ENCODE measurements around the gene AFAP1L1.

AFAP1L1 gene

DNA sequence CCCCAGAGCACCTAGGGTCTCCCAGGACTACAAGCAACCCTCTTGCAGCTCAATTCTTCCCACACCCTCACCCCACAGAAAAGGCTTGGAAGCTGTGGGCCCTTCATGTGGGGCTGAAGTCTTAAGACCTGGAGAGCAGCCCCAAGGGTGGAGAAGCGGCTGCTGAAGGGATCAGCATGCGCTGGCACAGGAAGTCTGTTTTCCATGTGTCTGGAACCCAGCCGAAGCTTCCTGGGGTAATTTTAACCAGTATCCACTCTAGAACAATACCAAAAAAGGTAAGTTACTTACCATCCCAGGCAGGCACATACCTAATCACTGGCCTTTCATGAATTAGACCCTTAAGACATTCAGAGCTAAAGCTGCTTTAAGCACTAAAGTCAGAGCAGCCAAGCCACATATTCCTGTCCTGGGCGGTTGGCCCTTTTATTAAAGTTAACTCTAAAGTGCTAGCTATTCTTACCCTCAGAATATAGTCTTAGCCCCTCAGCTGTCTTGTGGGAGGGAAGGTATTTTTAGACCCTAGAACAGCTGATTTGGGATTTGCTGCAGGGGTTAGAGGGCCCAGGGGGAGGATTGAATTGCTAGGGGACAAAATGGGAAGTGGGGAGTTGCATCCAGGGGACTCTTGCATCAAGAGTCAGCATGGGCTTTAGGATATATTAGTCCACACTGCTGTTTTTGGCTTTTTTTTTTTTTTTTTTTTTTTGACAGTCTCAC is 100.6 kb downstream of the AFAP1L1 start:
- no peak for DNase-seq (ENCODE audit: low read depth in 3 of 3)

GRCh38 chr5:149372932-149373331 is 101.3 kb downstream of the AFAP1L1 start:
- DNase-seq (ENCODE audit: low read depth in 3 of 3): no peak

DNA sequence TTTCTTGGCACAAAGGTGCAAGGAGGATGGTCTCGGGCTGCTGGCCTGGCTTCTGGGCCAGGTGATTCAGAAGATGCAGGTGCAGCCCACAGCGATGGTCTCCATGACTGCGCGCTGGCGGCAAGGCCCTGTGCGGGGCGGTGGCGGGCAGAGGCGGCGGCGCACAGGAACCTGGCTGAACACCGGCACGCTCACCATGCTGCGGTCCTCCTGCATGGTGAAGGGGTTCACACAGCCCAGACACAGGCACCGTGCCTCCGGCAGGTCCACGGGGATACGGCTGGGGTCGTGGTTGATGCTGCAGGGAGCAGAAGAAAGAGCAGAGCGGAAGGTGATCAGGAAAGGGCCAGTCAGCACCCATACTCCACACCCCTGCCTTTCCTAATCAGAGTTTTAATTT is 102.6 kb downstream of the AFAP1L1 start:
- no peak for DNase-seq (ENCODE audit: low read depth in 3 of 3)

DNA sequence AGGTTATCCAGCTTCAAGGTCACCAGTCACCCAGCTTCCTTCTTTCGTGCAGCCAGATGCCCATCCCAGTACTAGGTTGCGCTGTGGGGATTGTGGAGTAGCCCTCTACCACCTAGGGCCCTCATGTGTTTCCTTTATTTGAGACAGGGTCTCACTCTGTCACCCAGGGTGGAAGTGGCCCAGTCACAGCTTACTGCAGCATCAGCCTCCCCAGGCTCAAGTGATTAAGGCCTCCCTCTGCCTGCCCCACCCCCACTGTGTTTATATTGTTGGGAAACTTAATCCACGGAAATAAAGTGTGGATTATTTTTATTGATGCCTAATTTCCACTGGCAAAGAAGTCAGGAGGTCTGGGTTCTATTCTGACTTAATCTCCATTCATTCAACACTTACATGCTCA is 103.1 kb downstream of the AFAP1L1 start:
- DNase-seq (ENCODE audit: low read depth in 3 of 3): no peak

DNA sequence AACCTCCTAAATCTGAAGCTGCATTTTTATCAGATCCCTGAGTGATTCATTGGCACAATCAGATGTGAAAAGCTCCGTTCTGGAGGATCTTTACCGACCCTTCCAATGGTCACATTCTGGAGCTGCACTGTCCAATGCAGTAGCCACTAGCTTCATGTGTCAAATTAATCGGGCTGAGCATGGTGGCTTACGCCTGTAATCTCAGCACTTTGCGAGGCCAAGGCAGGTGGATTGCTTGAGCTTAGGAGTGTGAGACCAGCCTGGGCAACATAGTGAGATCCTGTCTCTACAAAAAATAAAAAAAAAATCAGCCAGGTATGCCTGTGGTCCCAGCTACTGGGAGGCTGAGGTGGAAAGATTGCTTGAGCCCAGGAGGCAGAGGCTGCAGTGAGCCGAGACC is 103.8 kb downstream of the AFAP1L1 start:
- no peak for DNase-seq (ENCODE audit: low read depth in 3 of 3)

- no peak for DNase-seq (ENCODE audit: low read depth in 3 of 3)
These were observed 104.4 kb downstream of the AFAP1L1 start for GRCh38 chr5:149376104-149376503.

GRCh38 chr5:149376711-149377447 is 105.2 kb downstream of the AFAP1L1 start:
- DNase-seq (ENCODE audit: low read depth in 3 of 3): no peak

GRCh38 chr5:149378241-149378820 is 106.7 kb downstream of the AFAP1L1 start:
- DNase-seq (ENCODE audit: low read depth in 3 of 3): no peak

DNA sequence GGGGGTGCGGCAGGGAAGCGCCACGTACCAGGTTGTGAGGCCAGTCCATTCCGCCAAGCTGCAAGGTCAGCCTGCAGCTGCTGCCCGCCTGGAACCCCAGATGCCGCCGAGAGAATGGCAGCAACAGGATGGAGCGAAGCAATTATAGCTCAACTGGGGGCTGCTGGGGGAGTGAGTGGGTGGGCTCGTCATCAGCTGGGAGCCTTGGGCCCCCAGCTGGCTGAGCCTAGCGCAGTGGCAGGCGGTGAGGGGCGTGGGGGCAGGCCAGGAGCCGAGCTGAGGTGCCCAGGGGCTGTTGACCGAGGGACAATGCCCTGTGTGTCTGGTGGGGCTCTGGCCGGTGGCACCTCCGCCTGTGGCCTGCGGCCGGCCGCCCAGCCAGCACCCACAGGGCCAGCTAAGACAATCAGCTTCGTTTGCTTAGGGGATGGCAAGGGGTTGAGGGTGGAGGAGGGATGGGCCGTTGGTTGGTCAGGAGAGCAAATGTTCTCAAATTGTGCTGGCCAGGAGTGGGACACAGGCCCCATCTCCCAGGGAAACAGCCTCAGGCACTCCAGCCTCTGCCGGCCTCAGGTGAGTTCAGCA is 107.6 kb downstream of the AFAP1L1 start, which contains the start of gene IL17B:
Gene IL17B, minus strand, starts transcription at position 116 of the 585 bp plus-strand sequence. Its CDS starts 67 bp downstream, at position 49.
- no peak for DNase-seq (ENCODE audit: low read depth in 3 of 3)

DNA sequence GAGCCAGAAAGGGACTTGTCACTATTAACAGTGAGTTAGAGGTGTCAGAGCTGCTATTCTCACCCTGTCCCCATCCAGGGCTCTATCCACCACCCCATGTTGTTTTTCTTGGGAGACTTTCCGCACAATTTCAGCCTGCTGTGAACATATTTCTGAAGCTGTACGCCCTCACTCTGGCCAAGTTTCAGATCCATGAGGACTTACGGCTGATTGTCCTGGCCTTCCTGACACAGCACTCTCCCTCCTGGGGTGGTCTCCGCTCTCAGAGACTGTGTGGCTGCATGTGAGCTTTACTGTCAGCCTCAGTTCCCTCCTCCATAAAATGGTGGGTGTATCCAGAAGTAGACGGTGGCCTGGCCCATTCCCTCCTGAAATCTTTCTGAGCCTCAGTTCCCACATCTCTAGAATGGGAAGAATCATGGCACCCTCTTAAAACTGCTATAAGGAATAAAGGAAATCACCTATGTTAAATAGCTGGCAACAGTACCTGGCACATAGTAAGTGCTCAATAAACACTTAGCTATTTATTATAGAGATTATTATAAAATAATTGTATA is 108.2 kb downstream of the AFAP1L1 start:
- no peak for DNase-seq (ENCODE audit: low read depth in 3 of 3)

DNA sequence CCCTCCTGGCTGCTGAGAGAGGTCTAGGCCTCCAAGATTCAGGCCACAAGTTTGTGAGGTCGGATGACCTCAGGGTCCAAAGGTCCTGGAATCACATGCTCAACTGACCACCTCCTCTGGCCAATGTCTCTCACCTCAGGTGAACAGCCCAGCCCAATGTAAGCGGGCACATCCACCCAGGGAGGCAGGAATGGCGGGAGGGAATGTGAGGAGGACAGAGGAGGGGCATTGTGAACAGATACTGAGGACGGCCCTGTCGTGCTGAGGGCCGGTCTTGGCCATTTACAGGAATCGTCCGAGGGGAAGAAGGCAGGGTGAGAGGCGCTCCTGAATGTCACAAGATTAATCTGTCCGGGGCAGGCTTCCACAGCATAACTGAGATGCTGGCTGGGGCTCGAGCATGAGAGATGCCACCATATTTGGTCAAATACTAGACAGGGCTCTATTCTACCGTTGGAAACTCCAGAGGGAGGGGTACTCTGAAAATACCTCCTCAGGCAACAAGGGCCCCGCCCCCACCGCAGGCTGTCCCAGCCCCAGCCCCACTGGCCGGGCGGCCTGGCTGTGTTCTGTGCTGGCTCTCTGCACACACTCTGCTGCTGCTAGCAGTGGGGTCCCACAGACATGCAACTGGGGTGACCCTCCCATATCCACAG is 108.9 kb downstream of the AFAP1L1 start:
- no peak for DNase-seq (ENCODE audit: low read depth in 3 of 3)

GRCh38 chr5:149381261-149381985 is 109.8 kb downstream of the AFAP1L1 start:
- DNase-seq (ENCODE audit: low read depth in 3 of 3): no peak

GRCh38 chr5:149381986-149382338 is 110.3 kb downstream of the AFAP1L1 start:
- DNase-seq (ENCODE audit: low read depth in 3 of 3): peak; percentile 56 to 70 (median 58)

- no peak for DNase-seq (ENCODE audit: low read depth in 3 of 3)
These were observed 111.0 kb downstream of the AFAP1L1 start for GRCh38 chr5:149382517-149383220.

DNA sequence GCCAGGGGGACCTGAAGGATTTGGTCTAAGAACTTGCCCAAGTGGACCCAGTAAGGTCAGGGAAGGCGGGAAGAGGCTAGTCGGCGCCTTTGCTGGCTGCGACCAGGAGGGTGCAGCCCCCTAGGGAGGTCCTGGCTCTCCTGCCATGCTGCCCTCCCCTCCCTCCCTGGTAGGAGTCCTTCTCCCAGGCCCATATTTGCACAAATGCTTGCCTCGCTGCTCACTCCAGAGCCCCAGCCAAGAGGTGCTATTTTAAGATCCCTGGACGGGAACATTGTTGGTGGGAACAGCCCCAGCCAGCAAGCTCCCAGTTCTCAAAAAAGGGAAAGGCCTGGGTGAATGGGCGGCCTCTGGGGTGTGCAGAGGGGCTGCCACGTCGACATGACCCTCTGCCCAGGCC is 111.7 kb downstream of the AFAP1L1 start:
- DNase-seq (ENCODE audit: low read depth in 3 of 3): no peak

DNA sequence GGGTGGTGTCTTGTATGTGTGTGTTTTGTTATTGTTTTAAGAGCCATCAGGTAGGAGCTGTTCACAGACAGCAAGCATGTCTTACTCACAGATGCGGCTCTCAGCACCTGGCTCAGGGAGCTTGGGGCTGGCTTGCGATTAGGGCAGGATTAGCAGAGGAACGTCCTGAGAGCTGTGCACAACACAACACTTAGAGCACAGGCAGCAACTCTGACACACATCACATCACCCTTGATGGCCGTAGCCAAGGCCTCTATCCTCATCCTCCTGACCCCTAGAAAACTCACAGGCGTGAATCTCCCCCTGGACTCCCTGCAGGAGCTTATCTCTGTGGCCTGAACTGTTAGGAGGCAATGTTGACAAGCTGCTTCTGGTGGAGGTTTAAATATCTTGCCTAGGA is 114.5 kb downstream of the AFAP1L1 start:
- DNase-seq (ENCODE audit: low read depth in 3 of 3): no peak

DNA sequence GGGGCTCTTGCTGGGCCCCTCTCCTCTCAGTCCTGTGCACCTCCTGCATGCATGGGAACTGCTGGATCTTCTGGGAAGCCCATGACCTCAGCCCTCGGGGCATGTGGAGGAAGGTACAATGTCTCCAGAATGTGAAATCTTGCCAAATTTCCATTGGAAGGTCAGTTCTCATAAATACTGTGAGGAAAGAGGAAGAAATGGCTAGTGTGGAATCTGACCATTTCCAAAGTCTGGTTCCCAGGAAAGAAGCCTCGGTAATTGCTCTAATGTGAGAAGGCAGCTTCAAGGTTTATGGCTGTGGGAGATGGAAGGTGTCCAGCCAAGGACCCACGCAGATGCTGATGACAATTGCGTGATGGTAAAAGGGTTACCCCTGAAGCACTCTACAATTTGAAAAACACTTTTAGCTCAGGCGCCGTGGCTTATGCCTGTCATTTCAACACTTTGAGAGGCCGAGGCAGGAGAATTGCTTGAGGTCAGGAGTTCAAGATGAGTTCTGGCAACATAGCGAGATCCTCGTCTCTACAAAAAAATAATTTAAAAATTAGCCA is 115.5 kb downstream of the AFAP1L1 start:
- no peak for DNase-seq (ENCODE audit: low read depth in 3 of 3)

- DNase-seq (ENCODE audit: low read depth in 3 of 3): no peak
These were observed 116.3 kb downstream of the AFAP1L1 start for GRCh38 chr5:149387982-149388381.

GRCh38 chr5:149388498-149389190 is 117.0 kb downstream of the AFAP1L1 start:
- no peak for DNase-seq (ENCODE audit: low read depth in 3 of 3)
